ENCODE measurements around the gene ATG4D.
A peak's percentile ranks its signal among the peaks of the same experiment; 100 is the strongest.

- TF ChIP-seq POLR2A (IDR thresholded peaks at IDR 0.05), result peak in 3 of 4 donors; percentile 43 to 92 (median 88)
- TF ChIP-seq, protein P1, sequence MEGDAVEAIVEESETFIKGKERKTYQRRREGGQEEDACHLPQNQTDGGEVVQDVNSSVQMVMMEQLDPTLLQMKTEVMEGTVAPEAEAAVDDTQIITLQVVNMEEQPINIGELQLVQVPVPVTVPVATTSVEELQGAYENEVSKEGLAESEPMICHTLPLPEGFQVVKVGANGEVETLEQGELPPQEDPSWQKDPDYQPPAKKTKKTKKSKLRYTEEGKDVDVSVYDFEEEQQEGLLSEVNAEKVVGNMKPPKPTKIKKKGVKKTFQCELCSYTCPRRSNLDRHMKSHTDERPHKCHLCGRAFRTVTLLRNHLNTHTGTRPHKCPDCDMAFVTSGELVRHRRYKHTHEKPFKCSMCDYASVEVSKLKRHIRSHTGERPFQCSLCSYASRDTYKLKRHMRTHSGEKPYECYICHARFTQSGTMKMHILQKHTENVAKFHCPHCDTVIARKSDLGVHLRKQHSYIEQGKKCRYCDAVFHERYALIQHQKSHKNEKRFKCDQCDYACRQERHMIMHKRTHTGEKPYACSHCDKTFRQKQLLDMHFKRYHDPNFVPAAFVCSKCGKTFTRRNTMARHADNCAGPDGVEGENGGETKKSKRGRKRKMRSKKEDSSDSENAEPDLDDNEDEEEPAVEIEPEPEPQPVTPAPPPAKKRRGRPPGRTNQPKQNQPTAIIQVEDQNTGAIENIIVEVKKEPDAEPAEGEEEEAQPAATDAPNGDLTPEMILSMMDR (IDR thresholded peaks at IDR 0.05), result peak; percentile 27 to 96 (median 74)
- TF ChIP-seq POLR2AphosphoS5 (IDR thresholded peaks at IDR 0.05), result peak; percentile 84 to 92
Observed at GRCh38 chr19:10565567-10566407, 22.1 kb downstream of the ATG4D start, which contains the start of gene KRI1.

Measured in upper lobe of left lung (tissue), 4 donors.